Frontal cortex (tissue), 4 donors: Measurements from ENCODE around the gene DCDC2. TPM values are rescaled to one million over a fixed set of nuclear protein-coding genes. Genes with fewer than 3 reads are reported as not detected.
"Not testable (repeated sequence)": the region's sequence is repeated elsewhere in the genome, so short reads cannot be mapped to it uniquely, and the experiment has no call there.

Experiments
- DNase-seq, 2 donors: peaks; one replicate each; pipeline ENCODE4 v3.0.0; 2012; ENCODE audit warnings: low spot score in 2 of 2
- FAIRE-seq: peaks from 2 replicates; lab custom pipeline; 2012; peaks lifted over from hg19 to GRCh38; lab: Jason Lieb, UNC
- total RNA-seq: library from RNA; depleted of rRNA; stranded (reverse); fragments of >200 nt; gene quantifications from one replicate; pipeline ENCODE4 v1.2.3, GENCODE V29; 2014
- donor health status: control.
- donor health status: control.
- donor health status: control.

Gene DCDC2
- total RNA-seq, 1 donor from 2014 or later: 2.4 TPM

DNA sequence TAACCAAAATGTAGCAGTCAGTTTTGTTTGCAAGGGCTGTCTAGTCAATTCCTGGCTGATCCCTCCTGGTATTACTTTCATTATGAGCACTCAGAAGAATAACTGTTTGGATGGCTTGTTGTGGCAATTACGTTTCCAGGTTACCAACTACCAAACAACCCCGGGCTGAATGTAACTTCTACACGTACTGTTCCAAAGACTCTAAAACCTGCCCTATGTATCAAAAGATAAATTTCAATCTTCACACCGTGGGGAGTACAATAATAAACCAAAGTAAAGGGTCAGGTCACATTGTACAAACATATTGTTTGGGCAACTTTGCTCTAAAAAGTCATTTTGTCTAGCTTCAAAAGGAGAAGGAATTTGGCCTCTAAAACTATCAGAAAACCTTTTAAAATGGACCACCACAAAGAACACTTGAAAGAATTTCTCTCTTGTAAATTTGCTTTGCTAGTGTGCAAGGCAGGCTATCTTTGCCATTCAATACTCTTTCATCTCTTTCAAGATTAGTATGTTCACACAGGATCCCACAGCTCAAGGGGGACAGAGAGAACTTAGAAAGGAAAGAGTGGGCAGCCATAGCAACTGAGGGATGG is 27.6 kb downstream of the DCDC2 start:
- FAIRE-seq (no peak), DNase-seq (no peak)

DNA sequence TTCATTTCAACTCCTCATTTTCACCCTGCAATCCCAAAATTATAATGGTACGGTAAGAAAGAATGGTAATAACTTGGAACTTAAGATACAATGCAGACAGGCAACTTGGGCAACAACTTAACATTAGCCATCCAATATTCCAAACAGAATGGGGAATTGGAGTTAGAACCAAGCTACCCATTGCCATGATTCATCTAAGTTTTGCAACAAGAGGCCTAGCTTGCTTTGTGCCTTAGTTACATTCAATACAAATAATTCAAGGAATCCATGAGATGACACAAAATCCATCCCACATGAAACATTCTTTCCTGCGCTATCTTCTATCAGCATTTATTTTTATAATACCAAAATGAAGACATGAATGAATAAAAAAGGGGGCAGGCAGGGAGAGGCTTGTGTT is 28.4 kb downstream of the DCDC2 start:
- DNase-seq: no peak
- FAIRE-seq: no peak

DNA sequence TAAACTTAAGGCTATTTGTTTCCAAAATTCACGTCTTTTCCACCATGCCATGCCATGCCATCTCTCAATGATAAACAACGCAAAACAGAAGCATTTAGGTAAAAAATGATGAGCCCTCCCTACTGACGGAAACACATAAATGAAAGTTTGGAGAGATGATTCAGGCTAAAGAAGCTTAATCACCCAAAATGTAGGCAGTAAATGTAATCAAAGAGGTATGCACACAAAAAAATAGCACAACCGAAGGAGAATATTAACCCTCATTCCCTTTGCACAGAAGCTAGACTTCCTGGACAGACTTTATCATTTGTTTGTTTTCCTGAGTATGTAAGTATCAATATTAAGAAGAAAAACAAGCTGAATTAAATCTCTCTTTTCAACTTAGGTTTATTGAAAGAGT is 28.8 kb downstream of the DCDC2 start:
- FAIRE-seq: no peak
- DNase-seq: no peak

GRCh38 chr6:24327756-24328155 is 30.1 kb downstream of the DCDC2 start:
- DNase-seq (no peak), FAIRE-seq (no peak)

DNA sequence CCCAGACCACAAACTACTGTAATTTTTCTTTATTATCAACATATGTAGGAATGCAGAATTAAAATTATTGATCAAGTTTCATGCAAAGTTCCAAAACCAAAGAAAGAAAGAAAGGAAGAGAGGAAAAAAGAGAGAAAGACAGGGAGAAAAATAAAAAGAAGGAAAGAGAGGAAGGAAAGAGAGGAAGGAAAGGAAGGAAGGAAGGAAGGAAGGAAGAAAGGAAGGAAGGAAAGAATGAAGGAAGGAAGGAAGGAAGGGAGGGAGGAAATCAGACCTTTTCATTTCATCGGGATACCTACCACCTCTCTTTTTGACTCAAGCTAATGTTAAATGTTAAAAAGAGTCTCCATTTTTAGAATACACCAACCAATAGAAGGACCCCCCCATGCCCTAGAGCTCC is 31.9 kb downstream of the DCDC2 start:
- FAIRE-seq: no peak

GRCh38 chr6:24324617-24325016 is 33.2 kb downstream of the DCDC2 start:
- FAIRE-seq (no peak), DNase-seq (no peak)

More for the DNA sequence above, 31.9 kb downstream of the DCDC2 start:
- DNase-seq: no peak

- no peak for FAIRE-seq
- DNase-seq: no peak
Measured at GRCh38 chr6:24323632-24324337, 34.1 kb downstream of the DCDC2 start.

DNA sequence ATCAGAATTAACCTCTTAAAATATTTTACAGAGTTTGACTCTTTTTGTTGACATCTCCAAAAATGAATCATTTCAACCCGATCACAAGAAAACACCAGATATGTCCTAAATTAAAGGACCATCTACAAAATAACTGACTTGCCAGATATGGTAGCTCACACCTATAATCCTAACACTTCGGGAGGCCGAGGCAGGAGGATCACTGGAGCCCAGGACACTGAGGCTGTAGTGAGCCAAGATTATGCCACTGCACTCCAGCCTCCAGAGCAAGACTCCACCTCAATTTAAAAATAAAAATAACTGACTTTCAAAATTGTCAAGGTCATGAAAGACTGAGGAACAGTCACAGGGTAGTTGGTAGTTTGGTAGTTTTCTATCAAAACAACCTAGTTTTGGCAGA is 34.9 kb downstream of the DCDC2 start:
- FAIRE-seq: no peak
- DNase-seq: no peak

DNA sequence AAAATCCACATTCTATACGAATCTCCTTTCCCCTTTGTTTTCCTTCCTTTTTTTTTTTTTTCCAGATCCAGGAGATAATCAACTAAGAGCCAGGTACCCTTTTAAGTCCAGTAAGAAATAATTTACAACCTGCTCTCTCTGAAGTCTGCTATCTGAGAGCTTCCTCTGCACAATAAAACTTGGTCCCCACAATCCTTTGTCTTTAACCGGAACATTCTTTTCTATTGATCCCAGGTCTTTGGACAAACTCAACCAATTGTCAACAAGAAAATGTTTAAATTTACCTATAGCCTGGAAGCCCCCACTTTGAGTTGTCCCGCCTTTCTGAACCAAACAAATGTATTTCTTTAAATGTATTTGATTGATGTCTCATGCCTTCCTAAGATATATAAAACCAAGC is 35.4 kb downstream of the DCDC2 start:
- not testable (repeated sequence) for DNase-seq, FAIRE-seq

GRCh38 chr6:24321538-24322162 is 36.2 kb downstream of the DCDC2 start:
- FAIRE-seq (no peak), DNase-seq (no peak)

DNA sequence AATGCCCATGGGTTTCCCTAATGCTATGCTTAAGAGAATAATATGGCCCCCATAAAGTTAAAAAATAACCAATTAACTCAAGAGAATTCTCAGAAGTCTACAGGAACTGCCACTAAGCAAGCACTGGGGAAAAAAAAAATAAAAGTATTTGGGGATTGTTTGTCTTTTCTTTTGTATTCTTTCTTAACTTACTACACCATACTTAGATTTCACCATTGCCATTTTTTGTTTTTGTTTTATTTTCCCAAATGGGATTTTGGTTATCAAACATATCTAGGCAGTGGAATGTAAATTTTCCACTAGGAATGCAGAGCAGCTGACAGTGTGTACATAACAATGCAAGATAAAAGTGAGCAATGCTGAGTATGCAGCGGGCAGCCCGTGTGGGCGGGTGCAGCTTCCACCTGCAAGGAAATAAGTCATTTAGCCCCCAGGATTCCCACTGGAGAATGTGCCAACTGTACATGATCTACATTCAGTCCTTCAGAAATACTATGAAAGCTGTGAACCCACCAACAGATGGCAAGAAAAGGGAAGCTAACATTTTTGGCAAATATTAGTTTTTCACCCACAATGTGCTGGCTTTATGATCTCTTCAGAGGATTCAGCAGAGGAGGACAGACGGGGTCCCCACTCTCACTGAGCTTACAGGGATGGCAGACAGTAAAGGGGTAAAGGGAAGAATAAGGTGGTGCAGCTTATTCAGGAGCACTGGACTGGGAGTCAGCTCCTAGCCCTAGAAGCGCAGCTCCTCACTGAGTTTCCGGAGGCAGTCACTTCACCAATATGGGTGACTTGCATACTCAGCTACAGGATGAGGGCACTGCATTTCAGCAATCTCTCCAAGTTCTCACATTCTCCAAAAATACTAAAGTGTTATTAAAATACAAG is 44.4 kb downstream of the DCDC2 start:
- DNase-seq (no peak), FAIRE-seq (no peak)

DNA sequence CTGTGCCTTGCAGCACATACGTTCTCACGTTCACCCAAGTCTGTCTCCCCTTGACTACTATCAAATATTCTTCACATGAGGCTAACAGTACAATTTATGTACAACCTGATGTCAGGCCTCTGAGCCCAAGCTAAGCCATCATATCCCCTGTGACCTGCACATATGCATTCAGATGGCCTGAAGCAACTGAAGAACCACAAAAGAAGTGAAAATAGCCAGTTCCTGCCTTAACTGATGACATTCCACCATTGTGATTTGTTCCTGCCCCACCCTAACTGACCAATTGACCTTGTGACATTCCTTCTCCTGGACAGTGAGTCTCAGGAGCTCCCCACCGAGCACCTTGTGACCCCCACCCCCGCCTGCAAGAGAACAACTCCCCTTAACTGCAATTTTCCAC is 46.1 kb downstream of the DCDC2 start:
- DNase-seq, FAIRE-seq: not testable (repeated sequence)

- DNase-seq (no peak), FAIRE-seq (no peak)
Measured at GRCh38 chr6:24307881-24308280, 50.0 kb downstream of the DCDC2 start.

DNA sequence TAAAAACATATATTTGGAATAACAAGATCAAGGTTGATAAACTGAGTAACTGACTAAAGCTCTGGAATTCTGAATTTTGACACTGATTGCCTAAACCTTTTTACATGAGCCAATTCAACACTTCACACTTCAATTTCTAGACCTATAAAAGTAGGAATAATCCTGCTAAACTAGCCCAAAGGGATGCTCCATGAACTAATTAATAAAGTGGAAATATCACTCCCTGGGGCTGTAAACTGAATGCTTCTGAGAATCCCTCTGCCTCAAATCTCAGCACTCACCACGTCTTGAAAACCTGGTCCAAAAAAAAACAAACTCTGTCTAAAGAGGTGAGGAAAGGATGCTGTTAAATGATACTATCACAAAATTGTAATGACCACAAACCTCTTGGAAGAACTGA is 50.9 kb downstream of the DCDC2 start:
- no peak for DNase-seq
- FAIRE-seq: no peak

DNA sequence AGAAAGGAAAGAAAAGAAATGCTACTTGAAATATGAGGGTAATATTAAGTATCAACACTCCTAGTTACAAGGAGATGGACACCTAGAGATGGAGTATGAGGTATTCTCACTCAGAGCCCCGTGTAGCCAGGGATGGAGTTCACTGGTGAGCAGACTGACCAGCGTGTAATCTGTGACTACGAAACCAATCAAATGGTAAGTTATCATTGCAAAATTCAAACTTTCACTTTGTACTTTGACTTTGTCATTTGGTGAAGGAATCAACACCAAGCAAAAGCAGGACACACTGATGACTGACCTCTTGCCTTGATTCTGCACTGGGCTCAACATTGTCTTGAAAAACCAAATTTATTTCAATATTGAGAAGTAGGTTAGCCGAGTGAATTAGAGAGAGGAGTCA is 51.8 kb downstream of the DCDC2 start:
- no peak for FAIRE-seq

DNA sequence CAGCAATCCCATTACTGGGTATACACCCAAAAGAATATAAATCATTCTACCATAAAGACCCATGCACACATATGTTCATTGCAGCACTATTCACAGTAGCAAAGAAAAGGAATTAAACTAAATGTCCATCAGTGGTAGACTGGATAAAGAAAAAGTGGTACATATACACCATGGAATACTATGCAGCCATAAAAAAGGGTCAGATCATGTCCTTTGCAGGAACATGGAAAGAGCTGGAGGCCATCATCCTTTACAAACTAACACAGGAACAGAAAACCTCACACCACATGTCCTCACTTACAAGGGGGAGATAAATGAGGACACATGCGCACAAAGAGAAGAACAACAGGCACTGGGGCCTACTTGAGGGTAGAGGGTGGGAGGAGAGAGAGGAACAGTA is 60.9 kb downstream of the DCDC2 start:
- no peak for DNase-seq
- no peak for FAIRE-seq

More for the DNA sequence above, 51.8 kb downstream of the DCDC2 start:
- no peak for DNase-seq

DNA sequence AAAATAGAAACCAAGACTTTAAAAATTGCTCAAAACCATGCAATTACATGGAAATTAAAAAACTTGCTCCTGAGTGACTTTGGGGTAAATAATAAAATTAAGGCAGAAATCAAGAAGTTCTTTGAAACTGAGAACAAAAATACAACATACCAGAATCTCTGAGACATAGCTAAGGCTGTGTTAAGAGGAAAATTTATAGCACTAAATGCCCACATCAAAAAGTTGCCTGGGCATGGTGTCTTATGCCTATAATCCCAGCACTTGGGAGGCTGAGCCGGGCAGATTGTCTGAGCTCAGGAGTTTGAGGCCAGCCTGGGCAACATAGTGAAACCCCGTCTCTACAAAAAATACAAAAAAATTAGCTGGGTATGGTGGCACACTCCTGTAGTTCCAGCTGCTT is 64.0 kb downstream of the DCDC2 start:
- FAIRE-seq, DNase-seq: not testable (repeated sequence)

DNA sequence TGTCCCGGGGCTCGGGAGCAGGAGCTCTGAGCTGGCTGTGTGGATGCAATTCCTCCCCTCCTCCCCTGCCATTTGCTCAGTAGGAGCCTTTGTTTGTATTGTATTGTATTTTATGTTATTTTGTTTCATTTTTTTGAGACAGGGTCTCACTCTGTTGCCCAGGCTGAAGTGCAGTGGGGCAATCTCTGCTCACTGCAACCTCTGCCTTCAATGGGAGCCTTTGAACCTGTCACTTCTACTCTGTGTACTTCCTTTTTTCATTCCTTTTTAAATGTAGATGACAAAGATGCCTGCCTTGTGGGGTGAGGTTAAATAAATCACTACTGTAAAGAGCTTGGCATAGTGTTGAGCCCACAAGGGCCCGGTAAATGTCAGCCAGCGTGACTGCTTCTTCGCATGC is 70.6 kb downstream of the DCDC2 start:
- DNase-seq (no peak), FAIRE-seq (no peak)

DNA sequence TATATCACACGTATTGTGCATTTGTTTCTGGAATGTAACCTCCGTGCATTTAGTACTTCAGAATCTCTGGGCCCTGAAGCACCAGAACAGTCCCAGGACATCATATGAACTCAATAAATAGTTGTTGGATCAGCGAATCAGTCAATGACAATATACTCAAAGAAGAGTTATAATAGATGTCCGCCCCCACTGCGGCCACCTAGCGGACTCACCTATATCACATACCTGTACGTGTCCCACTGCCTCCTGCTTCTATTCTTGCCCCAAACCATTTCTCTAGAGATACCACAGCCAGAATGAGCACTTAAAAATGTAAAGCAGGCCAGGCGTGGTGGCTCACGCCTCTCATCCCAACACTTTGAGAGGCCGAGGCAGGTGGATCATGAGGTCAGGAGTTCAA is 73.9 kb downstream of the DCDC2 start:
- FAIRE-seq (no peak), DNase-seq (no peak)
